ENCODE measurements around the gene MUC13.

GRCh38 chr3:124969190-124969589, 34.6 kb upstream of the MUC13 start:
- TF ChIP-seq EZH2 (IDR thresholded peaks at IDR 0.05) (no peak), POLR2AphosphoS5 (IDR thresholded peaks at IDR 0.05; ENCODE audit: borderline replicate concordance, low read depth, low read length) (no peak)

Data from SK-N-MC (cell line).